PC-9 (cell line): ENCODE results near the gene KTI12. TPM values are rescaled to one million over a fixed set of nuclear protein-coding genes. Genes with fewer than 3 reads are reported as not detected.

ENCODE experiments used
- BruUV-seq: library from RNA; stranded (reverse); fragments of 400-500 nt; replicated peaks from 2 replicates; lab custom pipeline; 2021; lab: Mats Ljungman, UMichigan
- CTCF ChIA-PET: fragments of 300-600 bp; sonication (Branson Sonifier 250); formaldehyde crosslinking; loops from one replicate; lab custom pipeline; 2022; ENCODE audit warnings: antibody characterized with exemption; lab: Charles Lee
- POLR2A ChIA-PET: fragments of 300-600 bp; sonication (Branson Sonifier 250); formaldehyde crosslinking; loops from one replicate; lab custom pipeline; 2022; ENCODE audit warnings: antibody characterized with exemption; ENCODE audit not compliant: unreplicated experiment; lab: Charles Lee
- DNase-seq, 2 experiments: peaks; one replicate each; pipeline versions ENCODE4 v3.0.0 to v3.0.0-alpha.2; 2015 to 2022; ENCODE audit warnings: mixed read lengths in 1 of 2
- H2AFZ ChIP-seq: fragments of 200-600 bp; sonication (generic); 2 replicates; pipeline ENCODE4 v1.8.1; 2017; ENCODE audit warnings: antibody characterized with exemption
- H3F3A ChIP-seq: fragments of 200-600 bp; sonication (generic); 2 replicates; pipeline ENCODE4 v1.8.1; 2017; ENCODE audit warnings: antibody characterized with exemption, mild to moderate bottlenecking, low read depth; ENCODE audit not compliant: insufficient read depth
- H3K27ac ChIP-seq: fragments of 200-600 bp; sonication (generic); 2 replicates; pipeline ENCODE4 v1.6.1; 2016; ENCODE audit warnings: mixed run types
- H3K27me3 ChIP-seq: fragments of 200-600 bp; sonication (generic); 2 replicates; pipeline ENCODE4 v1.6.1; 2016; ENCODE audit warnings: low read depth, mixed run types; ENCODE audit not compliant: insufficient read depth
- H3K36me3 ChIP-seq: fragments of 200-600 bp; sonication (generic); 2 replicates; pipeline ENCODE4 v1.6.1; 2016; ENCODE audit warnings: low read depth, mixed run types
- H3K4me1 ChIP-seq: fragments of 200-600 bp; sonication (generic); replicated peaks from 2 replicates; pipeline ENCODE4 v1.6.1; 2016; ENCODE audit warnings: mixed run types; ENCODE audit not compliant: insufficient read depth
- H3K4me2 ChIP-seq: fragments of 200-600 bp; sonication (generic); 2 replicates; pipeline ENCODE4 v1.6.1; 2017; ENCODE audit warnings: mixed run types
- H3K4me3 ChIP-seq: fragments of 200-600 bp; sonication (generic); 2 replicates; pipeline ENCODE4 v1.6.1; 2016; ENCODE audit warnings: mixed run types
- H3K79me2 ChIP-seq: fragments of 200-600 bp; sonication (generic); 2 replicates; pipeline ENCODE4 v1.6.1; 2017; ENCODE audit warnings: low read depth, mixed run types
- H3K9me2 ChIP-seq: fragments of 200-600 bp; sonication (generic); 2 replicates; pipeline ENCODE4 v1.8.1; 2017; ENCODE audit warnings: mild to moderate bottlenecking; ENCODE audit not compliant: insufficient read depth
- H3K9me3 ChIP-seq: fragments of 200-600 bp; sonication (generic); 2 replicates; pipeline ENCODE4 v1.8.1; 2016; ENCODE audit warnings: low read depth; ENCODE audit not compliant: insufficient read depth
- H4K20me1 ChIP-seq: fragments of 200-600 bp; sonication (generic); 2 replicates; pipeline ENCODE4 v1.8.1; 2017; ENCODE audit not compliant: insufficient read depth
- CTCF ChIP-seq: fragments of 200-600 bp; sonication (generic); conservative IDR thresholded peaks from 2 replicates; pipeline ENCODE4 v1.6.1; 2017; ENCODE audit warnings: mixed run types, antibody characterized with exemption, mild to moderate bottlenecking, moderate library complexity
- EZH2 ChIP-seq: fragments of 200-600 bp; sonication (generic); IDR thresholded peaks from 2 replicates; pipeline ENCODE4 v1.8.0; 2017; ENCODE audit warnings: antibody characterized with exemption, low read depth
- intact Hi-C: fragments of 100-400 bp; cut with micrococcal nuclease; formaldehyde crosslinking; loops from one replicate; pipeline ENCODE4 v1.10.0; 2022; ENCODE audit not compliant: unreplicated experiment
- total RNA-seq: library from RNA; stranded (reverse); gene quantifications from 2 replicates; pipeline ENCODE4 v1.2.3, GENCODE V29; 2021

Gene KTI12
- total RNA-seq, 1 experiment from 2014 or later: 9.5 TPM

DNA sequence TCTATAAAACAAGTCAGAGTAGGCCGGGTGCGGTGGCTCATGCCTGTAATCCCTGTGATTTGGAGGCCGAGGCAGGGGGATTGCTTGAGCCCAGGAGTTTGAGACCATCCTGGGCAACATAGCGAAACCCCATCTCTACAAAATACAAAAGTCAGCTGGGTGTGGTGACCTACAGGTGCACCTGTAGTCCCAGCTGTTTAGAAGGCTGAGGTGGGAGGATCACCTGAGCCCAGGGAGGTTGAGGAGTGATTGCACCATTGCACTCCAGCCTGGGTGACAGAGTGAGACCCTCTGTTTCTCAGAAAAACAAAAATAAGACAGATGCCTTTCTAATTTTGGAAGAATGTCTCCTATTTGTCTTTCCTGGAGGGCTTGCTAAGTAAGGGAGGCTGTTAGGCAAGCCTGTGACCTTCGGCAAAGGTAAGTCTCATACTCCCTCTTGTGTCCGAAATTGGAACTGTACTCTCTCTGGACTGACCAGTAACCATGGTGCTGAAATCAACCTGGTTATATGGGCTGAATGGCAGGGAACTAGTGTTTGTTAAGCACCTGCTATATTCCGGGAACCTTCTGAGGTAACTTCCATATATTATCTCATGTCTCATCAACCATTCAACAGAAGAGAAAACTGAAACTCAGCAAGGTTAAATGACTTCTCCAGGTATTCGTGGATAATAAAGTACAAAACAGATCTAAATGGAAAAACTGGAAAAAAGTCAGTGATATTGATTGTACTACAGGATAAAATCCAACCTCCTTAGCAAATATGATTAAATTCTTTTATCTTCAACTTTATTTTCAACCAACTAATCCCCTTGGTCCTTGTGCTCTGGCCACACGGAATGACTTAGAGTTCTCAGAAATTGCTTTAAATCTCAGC, 31.3 kb downstream of the KTI12 start:
- Histone ChIP-seq H3K36me3 (no peaks in the 10 kb centered on the region), H3K9me2 (no peaks in the 10 kb centered on the region), H3K4me2 (no peak overlapping the region), H3K4me1 (no peaks in the 10 kb centered on the region), H4K20me1 (no peaks in the 10 kb centered on the region), H2AFZ (no peak overlapping the region), H3F3A (no peaks in the 10 kb centered on the region), H3K27ac (no peak overlapping the region), H3K79me2 (no peaks in the 10 kb centered on the region), H3K9me3 (no peaks in the 10 kb centered on the region), H3K27me3 (no peaks in the 10 kb centered on the region), H3K4me3 (no peak overlapping the region)
- ChIA-PET POLR2A (no interaction called here), CTCF (interaction anchor here (0.8 kb wide), 1 partner anchor 15 kb away, joined by 3 read pairs; no protein-coding TSS in a partner anchor)
- TF ChIP-seq EZH2: no peak
- TF ChIP-seq CTCF: peak; percentile 94
- DNase-seq: peak; percentile 67
- BruUV-seq: no TSS peak
- intact Hi-C loops: loop anchor here (1.0 to 10.0 kb wide), 4 partner anchors 105 to 1227 kb away; no protein-coding TSS in a partner anchor

DNA sequence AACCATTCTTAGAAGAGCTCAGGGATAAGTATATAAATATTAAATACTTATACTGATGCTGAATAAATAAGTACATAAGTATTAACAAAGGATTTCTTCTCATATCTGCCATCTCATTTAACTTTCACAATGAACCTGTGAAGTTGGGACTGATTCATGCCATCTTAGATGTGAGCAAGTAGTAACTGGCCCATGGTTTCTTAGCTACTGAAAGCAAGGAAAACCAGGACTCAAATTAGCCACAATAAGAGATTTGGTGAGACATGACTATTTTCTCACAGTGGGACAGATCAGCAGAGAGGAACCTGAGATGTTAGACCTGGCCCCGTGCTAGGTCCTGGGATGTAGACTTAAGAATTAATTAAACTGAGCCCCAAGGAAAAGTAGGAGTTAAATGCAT, 34.9 kb downstream of the KTI12 start:
- Histone ChIP-seq H3K27ac (no peak overlapping the region), H3K4me2 (no peak overlapping the region), H4K20me1 (no peaks in the 10 kb centered on the region), H3K4me3 (no peak overlapping the region), H3K27me3 (no peaks in the 10 kb centered on the region), H3K9me3 (no peaks in the 10 kb centered on the region), H3K36me3 (no peaks in the 10 kb centered on the region), H3K4me1 (no peaks in the 10 kb centered on the region), H3K79me2 (no peaks in the 10 kb centered on the region), H2AFZ (no peak overlapping the region), H3K9me2 (no peaks in the 10 kb centered on the region), H3F3A (no peaks in the 10 kb centered on the region)
- ChIA-PET POLR2A (no interaction called here), CTCF (no interaction called here)
- no peak for TF ChIP-seq CTCF
- no peak for TF ChIP-seq EZH2
- BruUV-seq: no TSS peak
- intact Hi-C loops: no loop called here
- no peak for DNase-seq

DNA sequence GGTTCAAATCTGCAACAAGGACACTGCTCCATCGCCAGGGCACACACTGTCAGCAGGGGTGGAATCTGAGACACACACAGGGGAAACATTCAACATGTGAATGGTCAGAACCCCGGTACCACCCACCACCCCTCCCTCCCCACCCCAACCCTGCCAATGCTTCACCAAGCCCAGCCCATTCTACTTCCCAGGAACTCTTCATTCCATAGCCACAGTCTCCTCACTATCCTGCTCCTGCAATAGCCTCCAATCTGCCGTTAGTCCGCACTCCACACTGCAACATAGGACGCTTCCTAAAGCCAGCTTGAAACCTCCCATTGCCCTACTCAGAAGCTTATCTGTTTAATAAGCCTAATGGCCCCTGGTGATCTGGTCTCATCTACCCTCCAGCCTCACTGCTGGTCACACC, 35.6 kb downstream of the KTI12 start:
- H3K79me2 ChIP-seq: no peaks in the 10 kb centered on the region
- no peak overlapping the region for H3K4me2 ChIP-seq
- no peak overlapping the region for H2AFZ ChIP-seq
- CTCF ChIA-PET: no interaction called here
- no peaks in the 10 kb centered on the region for H3K9me2 ChIP-seq
- H3K27me3 ChIP-seq: no peaks in the 10 kb centered on the region
- BruUV-seq: no TSS peak
- H3K36me3 ChIP-seq: no peaks in the 10 kb centered on the region
- H3F3A ChIP-seq: no peaks in the 10 kb centered on the region
- no peak for TF ChIP-seq EZH2
- no peak for TF ChIP-seq CTCF
- POLR2A ChIA-PET: interaction anchor here (0.5 kb wide), 1 partner anchor 38 kb away, joined by 3 read pairs; no protein-coding TSS in a partner anchor
- intact Hi-C loops: no loop called here
- no peak for DNase-seq
- no peak overlapping the region for H3K4me3 ChIP-seq
- no peak overlapping the region for H3K27ac ChIP-seq
- no peaks in the 10 kb centered on the region for H3K4me1 ChIP-seq
- H4K20me1 ChIP-seq: no peaks in the 10 kb centered on the region
- no peaks in the 10 kb centered on the region for H3K9me3 ChIP-seq
